ENCODE measurements around the gene IDH3A.
A peak's percentile ranks its signal among the peaks of the same experiment; 100 is the strongest.

Gene IDH3A

GRCh38 chr15:78149068-78149804, at the start of gene IDH3A:
IDH3A (plus strand) TSS chr15:78149362; CDS start chr15:78149404, 42 bp downstream.
- DNase-seq (ENCODE audit: low spot score), result peak; percentile 99

- DNase-seq (ENCODE audit: low spot score), result no peak
Measured at GRCh38 chr15:78100886-78101285, 48.3 kb upstream of the IDH3A start.

- DNase-seq (ENCODE audit: low spot score), result no peak
Measured at GRCh38 chr15:78101423-78102105, 47.6 kb upstream of the IDH3A start.

GRCh38 chr15:78102211-78102610, 47.0 kb upstream of the IDH3A start:
- no peak for DNase-seq (ENCODE audit: low spot score)

GRCh38 chr15:78102741-78103140, 46.4 kb upstream of the IDH3A start:
- no peak for DNase-seq (ENCODE audit: low spot score)

GRCh38 chr15:78103406-78104118, 45.6 kb upstream of the IDH3A start:
- no peak for DNase-seq (ENCODE audit: low spot score)

- no peak for DNase-seq (ENCODE audit: low spot score)
Measured at GRCh38 chr15:78104119-78104479, 45.1 kb upstream of the IDH3A start.

GRCh38 chr15:78104566-78105475, 44.3 kb upstream of the IDH3A start:
- no peak for DNase-seq (ENCODE audit: low spot score)

- DNase-seq (ENCODE audit: low spot score), result no peak
Measured at GRCh38 chr15:78105476-78106241, 43.5 kb upstream of the IDH3A start.

- DNase-seq (ENCODE audit: low spot score), result no peak
Measured at GRCh38 chr15:78107471-78107870, 41.7 kb upstream of the IDH3A start.

GRCh38 chr15:78108300-78109084, 40.7 kb upstream of the IDH3A start:
- peak; percentile 84 for DNase-seq (ENCODE audit: low spot score)

GRCh38 chr15:78109156-78109555, 40.0 kb upstream of the IDH3A start:
- DNase-seq (ENCODE audit: low spot score), result no peak

- DNase-seq (ENCODE audit: low spot score), result no peak
Measured at GRCh38 chr15:78110096-78110495, 39.1 kb upstream of the IDH3A start.

GRCh38 chr15:78110916-78111475, 38.2 kb upstream of the IDH3A start:
- no peak for DNase-seq (ENCODE audit: low spot score)

GRCh38 chr15:78111788-78112187, 37.4 kb upstream of the IDH3A start:
- no peak for DNase-seq (ENCODE audit: low spot score)

GRCh38 chr15:78112551-78112950, 36.6 kb upstream of the IDH3A start:
- no peak for DNase-seq (ENCODE audit: low spot score)

GRCh38 chr15:78120523-78120922, 28.6 kb upstream of the IDH3A start:
- DNase-seq (ENCODE audit: low spot score), result no peak

- no peak for DNase-seq (ENCODE audit: low spot score)
Measured at GRCh38 chr15:78125267-78125666, 23.9 kb upstream of the IDH3A start.

GRCh38 chr15:78127882-78128281, 21.3 kb upstream of the IDH3A start:
- DNase-seq (ENCODE audit: low spot score), result no peak
